Measurements from ENCODE around the gene JAM3.

GRCh38 chr11:134050541-134051383, 18.1 kb upstream of the JAM3 start:
- TF ChIP-seq EZH2 (IDR thresholded peaks at IDR 0.05; ENCODE audit: insufficient read depth, poor library complexity, severe bottlenecking) (no peak), EZH2phosphoT487 (IDR thresholded peaks at IDR 0.05; ENCODE audit: insufficient read depth, low read depth) (no peak)
